ENCODE results near the gene TTLL4. TPM values are rescaled to one million over a fixed set of nuclear protein-coding genes. Genes with fewer than 3 reads are reported as not detected.

TTLL4 gene
- total RNA-seq, 1 experiment from 2014 or later, result 41.4 TPM

DNA sequence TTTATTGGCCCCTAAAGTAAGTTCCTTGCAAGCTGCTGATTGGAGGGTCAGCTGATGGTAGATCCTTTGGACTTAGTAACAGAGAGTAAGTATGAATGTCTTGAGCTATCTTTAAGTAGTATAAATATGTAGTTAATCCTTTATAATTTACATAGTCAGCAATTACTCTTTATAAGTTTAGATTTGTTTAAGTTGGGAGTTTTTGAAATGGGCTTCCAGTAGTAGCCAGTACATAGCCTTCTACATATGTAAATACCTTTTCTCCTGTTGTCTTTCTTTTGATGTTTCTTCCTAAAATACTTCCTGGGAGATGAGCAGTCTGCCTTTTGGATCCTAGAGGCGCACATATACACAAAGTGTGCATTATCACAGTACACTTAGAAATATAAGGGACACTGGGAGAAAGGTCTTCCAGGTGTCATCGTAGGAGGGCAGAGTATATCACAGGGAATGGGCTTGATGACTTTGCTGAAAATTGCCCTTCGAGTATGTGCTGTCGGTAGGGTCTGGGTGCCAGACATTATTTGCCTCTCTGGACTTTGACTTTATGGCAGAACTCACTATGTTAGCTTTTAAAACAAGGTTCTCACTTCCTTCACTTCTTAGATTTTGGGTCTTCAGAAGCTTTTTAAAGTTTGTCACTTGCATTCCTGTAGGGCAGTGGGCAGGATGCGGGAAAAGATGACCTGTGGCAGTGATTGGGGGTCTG is 21.6 kb downstream of the TTLL4 start:
- DNase-seq (ENCODE audit: low read depth, low spot score), result no peak
- in situ Hi-C loops (cut with HindIII; ENCODE audit: low pct_unique_long_range_greater_than_20kb, low sequenced_read_pairs), result no loop called here

DNA sequence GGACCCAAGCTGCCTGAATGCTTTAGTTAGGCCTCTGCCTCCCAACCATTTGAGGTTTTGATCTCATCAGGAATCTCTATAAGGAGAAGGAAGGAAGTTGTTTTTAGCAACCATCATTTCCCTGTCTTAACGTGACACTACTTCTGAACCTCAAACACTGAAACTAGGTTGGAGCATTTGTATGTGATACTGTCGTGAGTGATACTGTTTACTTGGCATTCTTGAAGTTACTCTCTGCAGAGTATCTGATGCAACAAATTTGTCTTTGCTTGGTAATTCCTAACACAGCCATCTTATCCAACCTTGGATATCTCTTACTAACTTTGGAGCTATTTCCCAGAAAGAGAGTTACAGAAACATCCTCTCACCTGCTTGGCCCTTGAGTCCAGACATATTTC is 22.1 kb downstream of the TTLL4 start:
- DNase-seq (ENCODE audit: low read depth, low spot score), result no peak
- in situ Hi-C loops (cut with HindIII; ENCODE audit: low pct_unique_long_range_greater_than_20kb, low sequenced_read_pairs), result no loop called here

DNA sequence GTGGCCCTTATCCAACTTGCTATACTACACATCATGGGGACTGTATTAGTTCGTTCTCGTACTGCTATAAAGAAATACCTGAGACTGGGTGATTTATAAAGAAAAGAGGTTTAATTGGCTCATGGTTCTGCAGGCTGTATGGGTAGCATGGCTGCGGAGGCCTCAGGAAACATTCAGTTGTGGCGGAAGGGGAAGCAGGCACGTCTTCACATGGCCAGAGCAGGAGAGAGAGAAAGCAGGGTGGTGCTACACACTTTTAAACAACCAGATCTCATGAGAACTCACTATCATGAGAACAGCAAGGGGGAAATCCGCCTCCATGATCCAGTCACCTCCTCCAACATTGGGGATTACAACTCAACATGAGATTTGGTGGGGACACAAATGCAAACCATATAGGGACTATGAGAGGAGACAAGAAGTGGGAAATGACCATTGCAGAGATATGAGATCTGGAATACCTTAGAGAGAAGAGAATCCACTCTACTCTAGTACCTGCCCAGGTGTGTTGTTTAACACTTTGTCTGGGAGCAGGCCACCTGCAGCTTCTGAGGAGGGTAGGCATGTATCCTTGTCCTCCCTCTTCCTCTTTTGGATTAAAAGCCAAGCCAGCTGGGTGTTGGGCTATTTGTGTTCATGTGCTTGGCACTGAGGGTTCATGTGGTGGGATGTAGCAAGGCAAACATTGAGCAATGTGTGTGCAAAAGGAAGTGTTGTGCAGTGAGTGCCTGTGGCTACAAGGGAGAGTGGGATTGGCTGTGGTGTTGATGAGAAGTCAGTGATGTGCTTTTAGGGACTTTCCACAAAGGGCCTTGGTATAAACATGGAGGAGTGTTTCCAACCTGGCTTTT is 22.8 kb downstream of the TTLL4 start:
- no peak for DNase-seq (ENCODE audit: low read depth, low spot score)
- in situ Hi-C loops (cut with HindIII; ENCODE audit: low pct_unique_long_range_greater_than_20kb, low sequenced_read_pairs), result no loop called here

DNA sequence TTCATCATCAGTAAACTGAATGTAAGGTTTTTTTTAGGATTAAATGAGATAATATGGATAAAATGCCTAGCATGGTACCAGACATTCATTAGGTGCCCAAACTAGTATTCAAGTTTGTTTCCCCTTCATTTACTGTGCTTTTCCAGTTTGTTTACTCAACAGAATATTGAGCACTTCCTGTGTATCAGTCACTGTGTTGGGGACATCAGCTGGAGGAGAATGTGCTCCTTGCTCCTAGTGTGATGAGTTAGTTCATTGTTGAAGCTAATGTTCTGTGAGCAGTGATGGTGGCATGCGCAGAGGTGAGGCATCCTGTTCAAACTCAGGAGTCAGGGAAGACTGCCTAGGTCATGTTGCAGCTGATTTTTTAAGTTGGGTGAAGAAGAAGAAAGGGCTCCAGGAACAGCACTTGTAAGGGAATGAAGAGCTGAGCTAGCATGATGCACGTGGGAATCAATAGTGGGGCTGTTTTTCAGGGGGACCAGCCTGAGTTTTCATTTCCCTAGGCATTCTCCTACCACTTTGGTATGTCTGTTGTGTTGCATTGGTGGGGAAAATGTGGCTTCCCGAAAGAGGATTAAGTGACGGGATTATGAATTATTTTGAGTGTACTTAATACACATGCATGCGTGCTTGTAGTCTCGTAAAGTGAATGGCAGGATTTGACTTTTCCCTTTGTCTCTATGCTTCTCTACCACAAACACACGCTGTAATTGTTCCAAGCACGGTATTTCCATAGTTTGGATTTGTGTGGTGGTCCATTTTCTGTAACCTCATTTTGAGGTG is 23.7 kb downstream of the TTLL4 start:
- in situ Hi-C loops (cut with HindIII; ENCODE audit: low pct_unique_long_range_greater_than_20kb, low sequenced_read_pairs), result no loop called here
- no peak for DNase-seq (ENCODE audit: low read depth, low spot score)

DNA sequence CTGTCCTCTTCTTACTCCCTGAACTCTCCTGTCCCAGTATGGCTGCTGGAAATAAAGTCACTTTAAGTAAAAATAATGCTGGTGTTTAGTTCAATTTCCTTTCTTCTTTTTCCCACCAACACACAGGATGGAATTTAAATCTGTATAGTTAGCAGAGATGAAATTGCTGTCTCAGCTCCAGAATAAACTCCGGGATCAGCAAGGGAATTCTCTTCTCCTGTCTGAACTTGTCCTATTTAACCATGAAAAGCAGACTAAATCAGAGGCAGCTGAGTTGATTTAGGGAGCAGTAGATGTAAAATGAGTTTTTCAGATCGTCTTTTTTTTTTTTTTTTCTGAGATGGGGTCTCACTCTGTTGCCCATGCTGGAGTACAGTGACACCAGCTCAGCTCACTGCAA is 25.9 kb downstream of the TTLL4 start:
- in situ Hi-C loops (cut with HindIII; ENCODE audit: low pct_unique_long_range_greater_than_20kb, low sequenced_read_pairs), result no loop called here
- DNase-seq (ENCODE audit: low read depth, low spot score), result no peak

DNA sequence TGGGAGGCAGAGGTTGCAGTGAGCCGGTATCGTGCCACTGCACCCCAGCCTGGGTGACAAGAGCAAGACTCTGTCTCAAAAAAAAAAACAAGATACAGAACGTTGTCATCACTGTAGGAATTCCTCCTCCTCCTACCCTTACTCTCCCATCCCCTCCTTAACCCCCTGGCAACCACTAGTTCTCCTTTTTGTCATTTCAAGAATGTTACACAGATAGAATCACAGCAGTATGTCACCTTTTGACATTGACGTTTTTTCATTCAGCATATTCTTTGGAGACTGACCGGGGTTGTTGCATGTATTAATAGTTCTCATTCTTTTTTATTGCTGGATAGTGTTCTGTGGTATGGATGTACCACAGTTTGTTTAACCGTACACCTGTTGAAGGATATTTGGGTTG is 32.4 kb downstream of the TTLL4 start:
- no peak for DNase-seq (ENCODE audit: low read depth, low spot score)
- in situ Hi-C loops (cut with HindIII; ENCODE audit: low pct_unique_long_range_greater_than_20kb, low sequenced_read_pairs), result no loop called here

DNA sequence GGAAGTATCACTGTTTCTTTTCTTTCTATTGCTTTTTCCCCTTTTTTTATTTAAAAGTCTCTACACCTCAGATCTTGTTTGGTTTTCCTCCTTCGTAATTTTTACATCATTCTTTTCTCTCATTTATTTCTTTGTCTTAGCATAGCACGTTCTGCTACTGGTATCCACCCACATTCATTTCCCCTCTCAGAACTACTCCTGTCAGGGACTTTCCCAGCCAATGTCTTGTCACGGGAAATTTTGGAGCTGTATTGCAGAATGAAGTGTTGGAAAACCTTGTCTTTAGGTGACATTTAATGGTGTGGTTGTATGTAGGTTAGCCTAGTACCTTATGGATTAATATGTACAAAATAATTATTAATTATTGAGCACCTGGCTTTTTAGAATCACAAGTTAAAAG is 34.0 kb downstream of the TTLL4 start:
- in situ Hi-C loops (cut with HindIII; ENCODE audit: low pct_unique_long_range_greater_than_20kb, low sequenced_read_pairs), result no loop called here

GRCh38 chr2:218745160-218745558 is 34.5 kb downstream of the TTLL4 start:
- in situ Hi-C loops (cut with HindIII; ENCODE audit: low pct_unique_long_range_greater_than_20kb, low sequenced_read_pairs), result no loop called here
- DNase-seq (ENCODE audit: low read depth, low spot score), result no peak

More for the DNA sequence above, 34.0 kb downstream of the TTLL4 start:
- no peak for DNase-seq (ENCODE audit: low read depth, low spot score)

DNA sequence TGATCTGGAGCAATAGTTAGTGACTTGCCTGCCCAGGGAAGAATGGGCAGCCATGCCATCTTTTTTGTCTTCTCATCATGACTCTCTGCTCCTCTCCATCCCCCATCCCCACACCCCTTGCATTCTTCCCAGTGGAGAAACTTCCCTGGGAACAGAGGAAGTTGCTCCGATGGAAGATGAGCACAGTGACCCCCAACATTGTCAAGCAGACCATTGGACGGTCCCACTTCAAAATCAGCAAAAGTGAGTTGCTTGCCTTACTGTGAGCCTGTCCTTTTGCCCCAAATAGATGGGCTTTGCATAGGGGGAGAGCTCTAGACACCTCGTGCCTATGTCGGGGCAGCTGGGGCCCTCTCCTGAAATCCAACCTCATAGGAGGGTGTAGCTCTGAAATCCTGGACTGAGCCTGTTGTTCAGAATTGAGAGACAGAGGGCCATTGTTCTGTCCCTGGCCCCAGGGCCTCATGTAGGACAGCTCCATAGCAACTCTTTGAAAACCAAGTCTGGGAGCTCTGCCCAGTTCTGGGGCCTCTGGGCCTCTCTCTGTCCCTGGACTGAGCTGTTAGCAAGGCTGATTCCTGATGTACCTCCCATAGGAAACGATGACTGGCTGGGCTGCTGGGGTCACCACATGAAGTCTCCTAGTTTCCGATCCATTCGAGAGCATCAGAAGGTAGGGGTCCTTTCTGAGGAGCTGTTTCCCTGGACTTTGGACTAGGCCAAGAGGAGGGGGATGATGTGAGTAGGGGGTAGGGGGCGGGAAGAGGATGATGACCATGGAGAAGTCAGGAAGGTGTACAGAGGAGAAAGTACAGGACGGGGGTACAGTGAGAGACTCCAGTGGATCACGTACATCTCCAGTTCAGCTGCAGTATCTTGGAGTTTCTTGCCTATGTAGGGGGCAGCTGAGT is 35.2 kb downstream of the TTLL4 start:
- in situ Hi-C loops (cut with HindIII; ENCODE audit: low pct_unique_long_range_greater_than_20kb, low sequenced_read_pairs), result no loop called here
- peak; percentile 98 for DNase-seq (ENCODE audit: low read depth, low spot score)

DNA sequence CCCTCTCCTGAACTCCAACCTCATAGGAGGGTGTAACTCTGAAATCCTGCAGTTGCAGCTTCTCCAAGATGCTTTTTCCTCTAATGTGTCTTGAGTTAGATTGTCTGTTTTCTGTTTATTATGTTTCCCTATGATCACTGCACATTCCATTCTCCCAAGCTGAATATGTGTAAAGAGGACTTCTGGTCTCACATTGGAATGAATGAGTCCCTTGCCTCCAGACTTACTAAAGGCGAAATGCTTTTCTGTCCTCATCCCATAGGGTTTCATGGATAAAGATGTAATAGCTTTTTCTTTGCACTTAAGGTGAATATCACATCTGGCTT is 35.8 kb downstream of the TTLL4 start:
- in situ Hi-C loops (cut with HindIII; ENCODE audit: low pct_unique_long_range_greater_than_20kb, low sequenced_read_pairs), result no loop called here
- no peak for DNase-seq (ENCODE audit: low read depth, low spot score)

- no peak for DNase-seq (ENCODE audit: low read depth, low spot score)
- in situ Hi-C loops (cut with HindIII; ENCODE audit: low pct_unique_long_range_greater_than_20kb, low sequenced_read_pairs), result no loop called here
These were observed 36.3 kb downstream of the TTLL4 start for GRCh38 chr2:218746960-218747359.

GRCh38 chr2:218748741-218749441 is 38.3 kb downstream of the TTLL4 start:
- DNase-seq (ENCODE audit: low read depth, low spot score), result no peak
- in situ Hi-C loops (cut with HindIII; ENCODE audit: low pct_unique_long_range_greater_than_20kb, low sequenced_read_pairs), result no loop called here

- no peak for DNase-seq (ENCODE audit: low read depth, low spot score)
- in situ Hi-C loops (cut with HindIII; ENCODE audit: low pct_unique_long_range_greater_than_20kb, low sequenced_read_pairs), result no loop called here
These were observed 43.6 kb downstream of the TTLL4 start for GRCh38 chr2:218754201-218754600.

DNA sequence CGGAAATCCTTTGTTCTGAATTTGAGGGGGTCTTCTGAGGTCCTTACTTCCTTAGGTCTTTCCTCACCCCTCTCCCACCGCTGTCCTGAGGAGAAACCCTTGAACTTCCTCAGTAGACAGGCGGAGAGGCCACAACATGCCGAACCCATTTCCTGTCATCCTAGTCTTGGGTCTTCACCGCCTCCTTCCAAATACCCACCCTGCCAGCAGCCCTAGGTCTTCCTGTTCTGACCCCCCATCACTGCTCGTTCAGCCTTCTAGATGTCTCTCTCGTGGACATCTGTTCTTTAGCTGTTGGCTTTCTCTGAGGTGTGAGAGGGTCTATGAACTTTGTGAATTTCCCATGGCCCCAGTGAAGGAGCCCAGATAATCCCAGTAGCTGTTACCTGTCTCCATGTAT is 44.1 kb downstream of the TTLL4 start:
- in situ Hi-C loops (cut with HindIII; ENCODE audit: low pct_unique_long_range_greater_than_20kb, low sequenced_read_pairs), result no loop called here
- no peak for DNase-seq (ENCODE audit: low read depth, low spot score)

DNA sequence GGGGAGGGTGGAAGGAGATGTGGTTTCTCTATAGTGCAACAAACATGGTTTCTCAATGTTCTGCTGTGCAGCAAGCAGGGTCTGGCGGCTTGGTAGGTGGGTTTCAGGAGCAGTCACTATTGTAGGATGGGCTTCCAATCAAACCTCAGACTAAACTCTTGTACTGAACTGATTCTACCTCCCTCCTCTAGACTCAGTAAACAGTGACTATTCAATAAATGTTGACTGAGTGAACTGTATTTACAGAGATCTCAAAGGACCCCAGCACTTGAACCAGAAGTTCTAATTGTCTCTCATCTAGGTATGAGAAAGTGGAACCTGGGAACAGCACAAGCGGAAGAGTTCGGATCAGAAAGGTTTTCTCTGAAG is 44.5 kb downstream of the TTLL4 start:
- in situ Hi-C loops (cut with HindIII; ENCODE audit: low pct_unique_long_range_greater_than_20kb, low sequenced_read_pairs), result no loop called here
- DNase-seq (ENCODE audit: low read depth, low spot score), result no peak

DNA sequence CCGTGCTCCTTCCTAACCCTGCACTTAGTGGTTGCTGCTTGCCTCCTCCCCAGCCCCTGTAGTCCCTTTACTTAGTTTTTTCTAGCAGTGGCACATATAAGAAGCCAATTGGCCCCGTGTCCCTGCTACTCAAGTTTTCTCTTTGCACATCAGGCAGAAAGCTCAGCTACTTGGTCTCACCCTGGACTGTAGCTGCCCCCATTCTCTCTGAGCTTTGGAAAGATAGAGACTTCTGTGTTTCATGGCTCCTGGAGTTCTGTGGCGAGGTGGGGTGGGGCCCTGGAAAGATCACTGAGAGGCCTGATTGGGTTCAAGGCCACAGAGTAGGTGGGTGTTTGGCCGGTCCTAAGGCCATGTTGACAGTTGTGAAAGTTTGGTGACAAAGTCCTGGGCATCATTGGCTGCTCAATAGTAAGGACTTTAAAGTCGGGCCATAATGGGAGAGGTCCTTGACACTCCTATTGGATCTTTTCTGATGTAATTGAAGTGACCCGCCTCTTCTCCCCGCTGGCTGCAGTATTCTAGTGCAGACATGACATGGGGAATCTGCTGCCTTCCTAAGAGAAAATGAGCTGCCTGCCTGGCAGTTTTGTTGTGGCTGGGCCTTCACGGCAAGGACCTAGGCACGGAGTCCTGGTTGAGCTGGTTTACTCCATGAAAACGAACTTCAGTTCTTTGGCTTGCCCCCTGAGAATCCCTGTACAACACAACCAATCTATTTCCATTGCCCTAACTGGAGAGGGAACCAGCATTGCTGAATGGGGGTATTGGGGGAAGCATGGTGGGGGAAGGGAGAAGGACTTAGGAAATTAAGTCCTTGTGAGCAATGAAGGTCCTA is 45.2 kb downstream of the TTLL4 start:
- no peak for DNase-seq (ENCODE audit: low read depth, low spot score)
- in situ Hi-C loops (cut with HindIII; ENCODE audit: low pct_unique_long_range_greater_than_20kb, low sequenced_read_pairs), result no loop called here
